Cardiac septum (tissue), 1 donor: ENCODE measurements around the gene MSLN. TPM values are rescaled to one million over a fixed set of nuclear protein-coding genes. Genes with fewer than 3 reads are reported as not detected.

ENCODE experiments used
- DNase-seq: peaks from one replicate; pipeline ENCODE4 v3.0.0-alpha.2; 2020; ENCODE audit warnings: low spot score
- intact Hi-C: fragments of 100-400 bp; cut with DNase I; formaldehyde crosslinking; loops from one replicate; pipeline ENCODE4 v1.14.0; 2022
- microRNA-seq: library from miRNA; unstranded; fragments of <30 nt; microRNA quantifications from one replicate; pipeline ENCODE4 v1.2.0, GENCODE V29; 2020
- total RNA-seq: library from RNA; stranded (reverse); fragmentation: NEBNext Ultra II Directional; extraction: Animal tissue kit (Norgen Biotek cat#: 25700); gene quantifications from one replicate; pipeline ENCODE4 v1.2.1, GENCODE V29; 2021
- donor health status: DM: no; HTN: no; CAD: no.

Gene MSLN
- total RNA-seq, 1 donor from 2014 or later = not detected

DNA sequence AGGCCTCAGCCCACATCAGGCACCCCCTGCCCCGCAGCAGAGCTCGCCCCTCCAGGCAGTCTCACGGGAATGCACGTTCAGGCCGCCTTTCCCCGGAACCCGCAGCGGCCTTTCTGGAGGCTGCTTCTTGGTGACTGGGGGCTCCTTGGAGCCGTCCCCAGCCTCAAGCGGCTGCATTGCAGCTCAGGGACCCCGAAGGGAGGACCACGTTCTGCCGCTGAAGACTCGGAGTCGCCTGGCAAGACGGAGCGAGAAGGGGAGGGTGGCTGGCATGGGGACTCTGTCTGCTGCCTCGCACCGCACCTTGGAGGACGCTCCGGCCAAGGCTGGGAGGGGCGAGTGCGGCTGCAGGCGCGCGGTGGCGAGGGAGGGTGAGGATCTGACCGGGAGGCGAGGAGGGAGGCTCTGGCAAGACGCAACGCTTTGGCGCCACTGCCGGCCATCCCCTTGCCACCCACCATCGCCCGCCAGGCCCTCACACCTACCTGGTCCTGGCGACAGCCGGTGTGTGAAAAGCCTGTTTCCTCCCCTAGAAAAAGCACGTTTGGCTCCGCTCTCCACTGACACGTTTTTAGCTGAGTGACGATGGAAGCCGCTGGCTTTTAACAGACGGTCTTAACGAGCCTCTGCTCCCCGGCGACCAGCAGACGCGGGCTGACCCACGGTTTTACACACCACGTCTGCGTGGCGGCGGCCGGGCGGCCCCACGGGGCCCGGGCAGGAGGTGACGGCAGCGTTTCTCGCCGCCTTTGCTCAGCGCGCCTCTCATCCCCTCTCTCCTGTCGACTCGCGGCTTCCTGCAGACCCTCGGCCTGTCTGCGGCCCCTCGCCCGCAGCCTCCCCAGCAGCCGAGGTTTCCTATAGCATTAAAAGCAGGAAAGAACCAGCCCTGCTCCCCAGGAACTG lies 56.7 kb downstream of the MSLN start:
- intact Hi-C loops = loop anchor here (10.0 kb wide), 1 partner anchor 378 kb away; no protein-coding TSS in a partner anchor
- DNase-seq = no peak

DNA sequence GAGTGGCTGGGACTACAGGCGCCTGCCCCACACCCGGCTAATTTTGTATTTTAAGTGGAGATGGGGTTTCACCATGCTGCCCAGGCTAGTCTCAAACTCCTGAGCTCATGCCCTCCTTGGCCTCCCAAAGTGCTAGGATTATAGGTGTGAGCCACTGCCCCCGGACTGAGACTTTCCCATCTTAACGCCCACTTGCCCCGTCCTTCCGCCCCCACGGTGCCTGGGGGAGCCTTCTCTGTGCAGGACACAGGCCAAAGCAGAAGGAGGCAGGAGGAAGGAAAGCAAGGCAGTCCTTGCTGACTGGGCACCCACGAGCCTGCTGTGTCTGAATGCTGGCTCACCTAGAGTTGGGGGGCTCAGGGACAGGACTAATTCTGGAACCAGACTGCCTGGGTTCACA lies 57.6 kb downstream of the MSLN start:
- intact Hi-C loops = loop anchor here (10.0 kb wide), 1 partner anchor 377 kb away; no protein-coding TSS in a partner anchor
- no peak for DNase-seq

Small RNAs within 50 kb of the gene (microRNA-seq; reads per million reads assigned to microRNA genes)
- gene MIR662 = not detected

Other genes starting within 250 kb of the MSLN start
- gene CAPN15, start 233.0 kb upstream of the MSLN start, total RNA-seq = 18.5 TPM
- gene PRR35, start 200.3 kb upstream of the MSLN start, total RNA-seq = not detected
- 0.30 TPM for gene NHLRC4, start 193.7 kb upstream of the MSLN start, total RNA-seq
- 25.5 TPM for gene PIGQ, start 190.8 kb upstream of the MSLN start, total RNA-seq
- gene RAB40C, start 170.7 kb upstream of the MSLN start, total RNA-seq = 19.4 TPM
- gene WFIKKN1, start 129.7 kb upstream of the MSLN start, total RNA-seq = 0.40 TPM
- gene METTL26, start 124.4 kb upstream of the MSLN start, total RNA-seq = 47.7 TPM
- 90.3 TPM for gene MCRIP2, start 118.9 kb upstream of the MSLN start, total RNA-seq
- gene WDR90, start 111.4 kb upstream of the MSLN start, total RNA-seq = 13.9 TPM
- 102 TPM for gene RHOT2, start 92.6 kb upstream of the MSLN start, total RNA-seq
- gene RHBDL1, start 85.1 kb upstream of the MSLN start, total RNA-seq = 1.8 TPM
- 110 TPM for gene STUB1, start 80.3 kb upstream of the MSLN start, total RNA-seq
- 50.5 TPM for gene JMJD8, start 76.4 kb upstream of the MSLN start, total RNA-seq
- gene WDR24, start 70.3 kb upstream of the MSLN start, total RNA-seq = 9.1 TPM
- 1.5 TPM for gene FBXL16, start 54.9 kb upstream of the MSLN start, total RNA-seq
- gene METRN, start 45.6 kb upstream of the MSLN start, total RNA-seq = 73.3 TPM
- 36.6 TPM for gene ANTKMT, start 39.6 kb upstream of the MSLN start, total RNA-seq
- 0.16 TPM for gene CCDC78, start 34.3 kb upstream of the MSLN start, total RNA-seq
- gene HAGHL, start 33.6 kb upstream of the MSLN start, total RNA-seq = 10.9 TPM
- gene CIAO3, start 19.7 kb upstream of the MSLN start, total RNA-seq = 21.7 TPM
- gene RPUSD1, start 27.6 kb downstream of the MSLN start, total RNA-seq = 7.9 TPM
- 7.1 TPM for gene CHTF18, start 27.9 kb downstream of the MSLN start, total RNA-seq
- not detected for gene GNG13, start 40.0 kb downstream of the MSLN start, total RNA-seq
- 8.4 TPM for gene LMF1, start 210.2 kb downstream of the MSLN start, total RNA-seq
- gene SOX8, start 221.0 kb downstream of the MSLN start, total RNA-seq = 1.8 TPM